HG03159 (cell line): ENCODE results near the gene ZNF529.
"Not testable (repeated sequence)": the region's sequence is repeated elsewhere in the genome, so short reads cannot be mapped to it uniquely, and the experiment has no call there.

ENCODE experiments used
- ATAC-seq: cut with Tn5 transposase; IDR thresholded peaks from one replicate; pipeline ENCODE4 v1.9.1; 2021; ENCODE audit warnings: mild to moderate bottlenecking, moderate library complexity; ENCODE audit not compliant: unreplicated experiment

ZNF529 gene

GRCh38 chr19:36573020-36573894 lies at the start of gene ZNF529:
Gene ZNF529, minus strand, starts transcription at chr19:36573292. Its CDS starts 946 bp downstream, at chr19:36572346.
- ATAC-seq: peak; percentile 91

DNA sequence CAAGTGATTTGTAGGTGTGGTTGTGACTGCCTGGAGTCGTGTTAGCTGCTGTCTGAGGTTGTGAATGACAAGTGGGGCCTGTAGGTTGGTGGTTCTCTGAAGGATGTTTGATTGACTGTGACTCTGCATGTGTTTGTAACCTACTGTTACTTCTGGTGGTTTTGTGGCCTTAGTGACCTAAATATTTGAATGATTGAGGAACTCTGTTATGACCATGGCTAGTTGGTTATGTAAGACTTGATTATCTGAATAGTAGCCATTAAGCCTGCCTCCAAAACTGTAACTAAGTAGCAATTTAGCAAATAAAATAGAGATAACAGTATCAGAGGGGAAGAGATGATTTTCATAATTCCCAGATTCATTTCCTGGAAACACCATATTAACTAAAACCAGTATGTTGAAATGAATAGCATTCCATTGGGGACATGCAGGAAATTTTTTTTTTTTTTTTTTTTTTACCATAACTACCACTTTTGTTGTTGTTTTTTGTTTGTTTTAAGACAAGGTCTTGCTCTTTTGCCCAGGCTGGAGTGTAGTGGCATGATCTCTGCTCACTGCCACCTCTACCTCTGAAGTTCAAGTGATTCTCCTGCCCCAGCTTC lies 32.9 kb upstream of the ZNF529 start:
- no peak for ATAC-seq

GRCh38 chr19:36605101-36605876 lies 32.2 kb upstream of the ZNF529 start, which contains the start of gene ZNF382:
Gene ZNF382, plus strand, starts transcription at chr19:36605313. Its CDS starts 4,602 bp downstream, at chr19:36609915.
- ATAC-seq: peak; percentile 70

DNA sequence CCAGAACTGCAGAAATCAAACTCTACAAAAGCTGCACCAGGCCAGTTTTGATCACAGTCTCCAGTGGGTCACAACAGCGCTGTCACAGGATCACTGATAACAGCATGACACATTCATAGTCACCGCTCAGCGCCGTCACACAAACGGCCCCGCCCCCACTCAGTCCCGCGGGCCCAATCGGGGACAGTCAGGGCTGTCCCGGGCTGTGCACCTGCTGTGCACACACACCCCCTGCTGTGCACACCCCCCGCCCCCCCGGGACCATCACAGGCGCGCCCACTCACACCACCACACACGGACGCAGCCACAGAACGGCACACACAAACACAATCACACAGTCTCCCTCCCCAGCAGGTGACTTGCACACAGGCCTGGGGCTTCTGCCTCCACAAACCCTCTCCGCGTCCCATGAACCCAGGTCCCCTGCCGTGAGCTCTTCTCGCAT lies 31.6 kb upstream of the ZNF529 start:
- peak; percentile 85 for ATAC-seq

DNA sequence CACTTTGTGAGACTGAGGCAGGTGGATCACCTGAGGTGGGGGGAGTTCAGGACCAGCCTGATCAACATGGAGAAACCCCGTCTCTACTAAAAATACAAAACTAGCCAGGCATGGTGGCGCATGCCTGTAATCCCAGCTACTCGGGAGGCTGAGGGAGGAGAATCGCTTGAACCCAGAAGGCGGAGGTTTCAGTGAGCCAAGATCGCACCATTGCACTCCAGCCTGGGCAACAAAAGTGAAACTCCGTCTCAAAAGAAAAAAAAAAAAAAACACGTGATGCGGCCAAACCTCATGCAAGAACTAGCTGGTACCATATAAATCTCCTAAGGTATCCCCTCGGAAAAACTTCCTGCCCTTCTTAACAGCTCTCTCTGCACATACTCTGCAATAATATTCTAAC lies 29.6 kb upstream of the ZNF529 start:
- ATAC-seq: not testable (repeated sequence)

DNA sequence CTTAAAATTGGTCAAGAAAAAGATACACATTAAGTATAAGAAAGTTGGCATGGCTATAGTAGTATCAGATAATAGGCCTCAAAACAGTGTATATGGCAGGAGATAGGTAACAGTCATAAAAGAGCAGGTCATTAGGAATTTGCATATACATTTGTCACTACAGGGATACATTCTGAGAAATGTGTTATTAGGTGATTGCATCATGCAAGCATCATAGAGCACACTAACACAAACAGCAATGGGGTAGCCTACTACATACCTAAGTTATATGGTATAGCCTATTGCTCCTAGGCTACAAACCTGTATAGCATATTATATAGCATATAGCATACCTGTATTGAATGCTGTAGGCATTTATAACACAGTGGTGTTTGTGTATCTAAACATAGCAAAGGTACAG lies 6.2 kb upstream of the ZNF529 start:
- no peak for ATAC-seq

- ATAC-seq: no peak
Measured at GRCh38 chr19:36577271-36577996, 4.3 kb upstream of the ZNF529 start.

DNA sequence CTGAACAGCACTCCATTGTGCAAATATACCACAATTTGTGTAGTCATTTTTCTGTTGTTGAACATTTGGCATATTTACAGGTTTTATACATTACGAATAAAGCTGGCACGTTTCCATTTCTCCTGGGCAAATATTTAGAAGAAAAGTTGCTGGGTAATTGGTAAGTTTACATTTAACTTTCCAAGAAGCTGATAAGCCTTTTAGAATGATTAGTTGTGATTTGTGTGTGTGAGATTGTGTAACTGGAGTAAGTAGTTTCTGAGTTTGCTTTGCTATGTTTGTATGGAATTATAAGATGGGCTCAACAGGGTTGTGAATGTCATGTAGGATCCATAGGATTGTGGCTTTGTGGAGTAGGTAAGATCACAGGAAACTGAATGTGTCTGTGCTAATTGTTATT lies 1.6 kb upstream of the ZNF529 start:
- ATAC-seq: no peak

- ATAC-seq: no peak
Measured at GRCh38 chr19:36573895-36574720, 1.0 kb upstream of the ZNF529 start.

DNA sequence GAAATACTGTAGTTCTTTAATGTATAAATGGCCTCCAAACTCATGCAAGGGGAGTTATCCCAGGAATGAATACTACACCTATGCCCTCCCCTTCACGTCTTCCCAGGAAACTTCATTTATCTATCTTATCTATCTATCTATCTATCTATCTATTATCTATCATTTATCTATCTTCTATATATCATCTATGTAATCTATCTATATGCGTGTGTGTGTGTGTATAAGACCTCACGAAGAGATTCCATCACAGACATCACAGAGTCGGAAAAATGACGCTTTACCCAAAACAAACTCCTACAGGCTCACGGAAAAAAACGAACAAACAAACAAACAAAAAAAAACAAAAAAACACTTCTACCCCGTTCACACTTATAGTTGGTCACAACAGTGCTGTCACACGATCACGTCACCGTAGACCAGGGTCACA lies 486 bp downstream of the ZNF529 start:
- no peak for ATAC-seq

DNA sequence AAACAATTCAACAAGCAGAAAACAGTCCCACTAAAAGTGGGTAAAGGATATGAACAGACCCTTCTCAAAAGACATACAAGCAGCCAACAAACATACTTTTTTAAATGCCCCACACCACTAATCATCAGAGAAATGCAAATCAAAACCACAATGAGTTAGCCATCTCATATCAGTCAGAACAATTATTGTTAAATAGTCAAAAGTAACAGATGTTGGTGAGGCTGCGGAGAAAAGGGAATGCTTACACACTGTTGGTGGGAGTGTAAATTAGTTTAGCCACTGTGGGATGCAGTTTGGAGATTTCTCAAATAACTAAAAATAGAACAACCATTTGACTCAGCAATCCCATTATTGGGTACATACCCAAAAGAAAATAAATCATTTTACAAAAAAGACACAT lies 8.7 kb downstream of the ZNF529 start:
- ATAC-seq: no peak

- ATAC-seq: no peak
Measured at GRCh38 chr19:36547001-36547732, 25.9 kb downstream of the ZNF529 start.

GRCh38 chr19:36528921-36529518 lies 44.1 kb downstream of the ZNF529 start:
- peak; percentile 19 for ATAC-seq

GRCh38 chr19:36528194-36528920 lies 44.7 kb downstream of the ZNF529 start, which contains the start of gene ZNF260:
Gene ZNF260, minus strand, starts transcription at chr19:36528271. Its CDS starts 13,033 bp downstream, at chr19:36515238.
- peak; percentile 82 for ATAC-seq

DNA sequence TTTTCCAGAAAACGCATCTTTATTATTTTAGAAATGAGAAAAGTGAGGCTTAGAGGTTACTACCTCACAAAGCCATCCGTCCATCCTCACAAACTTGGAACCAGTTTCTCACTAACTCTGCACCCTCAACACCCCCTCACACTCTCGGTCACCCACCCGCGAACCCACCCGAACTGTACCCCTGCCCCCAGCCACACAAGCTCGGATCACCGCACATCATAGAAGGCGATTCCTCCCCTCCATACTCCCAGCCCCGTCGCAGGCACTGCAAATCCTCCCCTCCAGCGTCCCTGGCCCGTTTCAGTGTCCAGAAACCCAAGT lies 45.3 kb downstream of the ZNF529 start:
- ATAC-seq: no peak

DNA sequence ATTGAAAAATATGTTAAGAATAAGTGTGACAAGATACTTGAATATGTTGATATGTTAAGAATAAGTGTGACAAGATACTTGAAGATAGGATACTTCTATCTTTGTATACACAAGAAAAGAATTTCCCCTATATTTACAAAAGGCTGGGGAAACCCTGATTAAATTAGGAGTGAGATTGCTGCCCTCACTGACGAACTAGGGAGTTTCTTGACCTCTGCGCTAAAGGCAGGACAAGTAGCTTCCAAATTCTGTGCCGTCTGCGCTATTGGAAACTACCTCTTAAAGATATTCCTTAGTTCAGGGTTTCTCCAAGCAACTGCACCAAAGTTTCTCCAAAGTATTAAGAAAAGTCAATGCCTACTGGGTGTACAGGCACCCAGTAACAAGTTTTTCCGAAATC lies 45.8 kb downstream of the ZNF529 start:
- ATAC-seq: no peak

- no peak for ATAC-seq
Measured at GRCh38 chr19:36526581-36526980, 46.5 kb downstream of the ZNF529 start.

DNA sequence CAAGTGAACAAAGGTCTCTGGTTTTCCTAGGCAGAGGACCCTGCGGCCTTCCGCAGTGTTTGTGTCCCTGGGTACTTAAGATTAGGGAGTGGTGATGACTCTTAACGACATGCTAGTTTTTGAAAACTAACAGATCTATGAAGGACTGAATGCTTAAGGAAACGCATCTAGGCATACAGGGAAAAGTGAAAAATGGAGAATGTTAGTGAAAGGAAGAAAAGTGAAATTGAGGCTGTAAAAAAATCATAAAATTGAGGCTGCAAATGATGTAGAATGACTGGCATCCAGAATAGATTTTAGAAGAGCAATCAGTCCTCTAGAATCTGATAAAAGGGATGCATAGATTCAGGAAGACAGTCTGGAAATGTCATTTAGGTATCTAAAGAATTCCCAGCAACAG lies 48.5 kb downstream of the ZNF529 start:
- no peak for ATAC-seq
